ENCODE data around the gene MLF2. TPM values are rescaled to one million over a fixed set of nuclear protein-coding genes. Genes with fewer than 3 reads are reported as not detected.

The MLF2 gene
- total RNA-seq, 1 experiment from 2014 or later = 244 TPM

DNA sequence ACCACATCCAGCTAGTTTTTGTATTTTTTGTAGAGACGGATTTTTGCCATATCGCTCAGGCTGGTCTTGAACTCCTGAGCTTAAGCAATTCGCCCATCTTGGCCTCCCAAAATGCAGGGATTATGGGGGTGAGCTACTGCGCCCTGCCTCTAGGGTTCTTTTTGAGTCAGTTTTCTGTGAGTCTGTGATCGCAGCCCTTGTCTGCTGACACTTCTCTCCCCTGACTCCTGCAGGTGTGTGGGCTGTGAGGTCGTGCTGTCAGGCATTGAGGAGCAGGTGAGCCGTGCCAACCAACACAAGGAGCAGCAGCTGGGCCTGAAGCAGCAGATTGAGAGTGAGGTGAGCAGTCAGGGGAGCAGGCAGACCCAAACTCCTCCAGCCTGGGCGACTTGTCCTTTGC is 22.8 kb downstream of the MLF2 start:
- H3K27me3 Mint-ChIP-seq (ENCODE audit: low read depth) = no peaks in the 10 kb centered on the region

More for the DNA sequence above, 22.8 kb downstream of the MLF2 start:
- Histone ChIP-seq H4K8ac (replicated peaks; ENCODE audit: insufficient read length, low read depth, low read length) (no peak overlapping the region), H3K9me3 (ENCODE audit: control insufficient read depth, low read depth, low read length) (no peaks in the 10 kb centered on the region), H2BK5ac (ENCODE audit: insufficient read length, low read length) (no peak overlapping the region), H2BK20ac (ENCODE audit: low read depth, low read length, poor library complexity, severe bottlenecking) (no peak overlapping the region), H3K23me2 (ENCODE audit: insufficient read length, low read depth, low read length, poor library complexity, severe bottlenecking) (no peaks in the 10 kb centered on the region), H2AK5ac (ENCODE audit: insufficient read length, low read length) (no peak overlapping the region), H2BK15ac (ENCODE audit: low read depth, low read length) (no peak overlapping the region), H4K5ac (ENCODE audit: insufficient read length, low read depth, low read length) (no peak overlapping the region), H3K4me2 (ENCODE audit: insufficient read depth, insufficient read length, low read length) (no peak overlapping the region), H2BK120ac (ENCODE audit: low read depth, low read length, poor library complexity, severe bottlenecking) (no peak overlapping the region), H3K4ac (ENCODE audit: low read depth, low read length) (no peak overlapping the region), H4K91ac (ENCODE audit: insufficient read length, low read depth, low read length) (no peak overlapping the region), H2BK12ac (ENCODE audit: insufficient read length, low read depth, low read length) (no peak overlapping the region), H3K23ac (ENCODE audit: insufficient read length, low read depth, low read length) (no peak overlapping the region), H3K4me1 (ENCODE audit: insufficient read depth, low read length) (no peaks in the 10 kb centered on the region), H3K79me1 (ENCODE audit: insufficient read depth, low read depth, low read length, poor library complexity, severe bottlenecking) (no peaks in the 10 kb centered on the region), H4K20me1 (ENCODE audit: control insufficient read depth, insufficient read depth, insufficient read length) (no peaks in the 10 kb centered on the region), H3K18ac (ENCODE audit: insufficient read length, low read depth, low read length) (no peak overlapping the region), H3K56ac (ENCODE audit: insufficient read length, low read depth, low read length) (no peak overlapping the region), H3K9ac (ENCODE audit: extremely low read depth, insufficient read length, low read length) (no peak overlapping the region), H3K79me2 (ENCODE audit: insufficient read depth, low read length) (no peaks in the 10 kb centered on the region), H3T11ph (ENCODE audit: low read length) (no peak overlapping the region), H3K27me3 (ENCODE audit: insufficient read depth, low read length) (no peaks in the 10 kb centered on the region), H3K14ac (ENCODE audit: insufficient read depth, low read length) (no peak overlapping the region), H2AFZ (ENCODE audit: low read length) (no peak overlapping the region), H3K27ac (ENCODE audit: insufficient read length, low read depth, low read length) (no peak overlapping the region)
- H3K4me3 Mint-ChIP-seq = no peak overlapping the region
- no peaks in the 10 kb centered on the region for H3K9me3 Mint-ChIP-seq
- H3K27ac Mint-ChIP-seq = peak overlapping the region in 2 of 3 experiments; percentile 26 to 85; a peak in 3 of 7 replicates
- peaks cover 17 to 51% (median 35%) of the 10 kb centered on the region in 3 experiments for H3K36me3 Mint-ChIP-seq (ENCODE audit: insufficient read depth in 1 of 3, low read depth in 3 of 3)
- no CpG with 5 or more reads among the region's 8 CpGs for WGBS (ENCODE audit: extremely low coverage, insufficient read length, low lambda C conversion rate)
- DNase-seq = no peak
- H3K4me1 Mint-ChIP-seq = 0 out of 4 replicates have a peak, but pooled peaks cover 0 to 5% of the 10 kb centered on the region in 2 experiments
- TF ChIP-seq, protein P1, sequence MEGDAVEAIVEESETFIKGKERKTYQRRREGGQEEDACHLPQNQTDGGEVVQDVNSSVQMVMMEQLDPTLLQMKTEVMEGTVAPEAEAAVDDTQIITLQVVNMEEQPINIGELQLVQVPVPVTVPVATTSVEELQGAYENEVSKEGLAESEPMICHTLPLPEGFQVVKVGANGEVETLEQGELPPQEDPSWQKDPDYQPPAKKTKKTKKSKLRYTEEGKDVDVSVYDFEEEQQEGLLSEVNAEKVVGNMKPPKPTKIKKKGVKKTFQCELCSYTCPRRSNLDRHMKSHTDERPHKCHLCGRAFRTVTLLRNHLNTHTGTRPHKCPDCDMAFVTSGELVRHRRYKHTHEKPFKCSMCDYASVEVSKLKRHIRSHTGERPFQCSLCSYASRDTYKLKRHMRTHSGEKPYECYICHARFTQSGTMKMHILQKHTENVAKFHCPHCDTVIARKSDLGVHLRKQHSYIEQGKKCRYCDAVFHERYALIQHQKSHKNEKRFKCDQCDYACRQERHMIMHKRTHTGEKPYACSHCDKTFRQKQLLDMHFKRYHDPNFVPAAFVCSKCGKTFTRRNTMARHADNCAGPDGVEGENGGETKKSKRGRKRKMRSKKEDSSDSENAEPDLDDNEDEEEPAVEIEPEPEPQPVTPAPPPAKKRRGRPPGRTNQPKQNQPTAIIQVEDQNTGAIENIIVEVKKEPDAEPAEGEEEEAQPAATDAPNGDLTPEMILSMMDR (conservative IDR thresholded peaks at IDR 0.05) = peak; percentile 22; the same call in 1 of the 3 replicates

Data from H9 (cell line).